ENCODE data around the gene GOLGA1.
"Not testable (repeated sequence)": the region's sequence is repeated elsewhere in the genome, so short reads cannot be mapped to it uniquely, and the experiment has no call there.

GOLGA1 gene

GRCh38 chr9:124853605-124854143 is 87.2 kb downstream of the GOLGA1 start:
- DNase-seq (ENCODE audit: insufficient read length, low spot score) (no peak), FAIRE-seq (no peak)
- no peak for TF ChIP-seq CTCF (IDR thresholded peaks at IDR 0.05; ENCODE audit: insufficient read depth, missing control alignments)

- DNase-seq (ENCODE audit: insufficient read length, low spot score) (peak; percentile 88), FAIRE-seq (no peak)
- TF ChIP-seq CTCF (IDR thresholded peaks at IDR 0.05; ENCODE audit: insufficient read depth, missing control alignments) = peak; percentile 74
Measured at GRCh38 chr9:124852829-124853531, 87.9 kb downstream of the GOLGA1 start, which contains the start of gene WDR38. Gene WDR38, plus strand, starts transcription at chr9:124853460. Its CDS starts 72 bp downstream, at chr9:124853532.

GRCh38 chr9:124852121-124852828 is 88.6 kb downstream of the GOLGA1 start:
- FAIRE-seq = no peak

GRCh38 chr9:124849801-124850200 is 91.1 kb downstream of the GOLGA1 start:
- DNase-seq (ENCODE audit: insufficient read length, low spot score) (no peak), FAIRE-seq (no peak)
- TF ChIP-seq CTCF (IDR thresholded peaks at IDR 0.05; ENCODE audit: insufficient read depth, missing control alignments) = no peak

More at GRCh38 chr9:124852121-124852828, 88.6 kb downstream of the GOLGA1 start:
- DNase-seq (ENCODE audit: insufficient read length, low spot score) = no peak
- TF ChIP-seq CTCF (IDR thresholded peaks at IDR 0.05; ENCODE audit: insufficient read depth, missing control alignments) = no peak

GRCh38 chr9:124846969-124847368 is 93.9 kb downstream of the GOLGA1 start:
- FAIRE-seq (no peak), DNase-seq (ENCODE audit: insufficient read length, low spot score) (no peak)
- TF ChIP-seq CTCF (IDR thresholded peaks at IDR 0.05; ENCODE audit: insufficient read depth, missing control alignments) = no peak

GRCh38 chr9:124846467-124846866 is 94.4 kb downstream of the GOLGA1 start:
- DNase-seq (ENCODE audit: insufficient read length, low spot score); FAIRE-seq: not testable (repeated sequence)

GRCh38 chr9:124844291-124844690 is 96.6 kb downstream of the GOLGA1 start:
- no peak for TF ChIP-seq CTCF (IDR thresholded peaks at IDR 0.05; ENCODE audit: insufficient read depth, missing control alignments)
- no peak for DNase-seq (ENCODE audit: insufficient read length, low spot score)
- no peak for FAIRE-seq
